Epithelial cell of proximal tubule (primary cell): Measurements from ENCODE around the gene RGL1. TPM values are rescaled to one million over a fixed set of nuclear protein-coding genes. Genes with fewer than 3 reads are reported as not detected.

Source experiments
- DNase-seq: peaks from one replicate; pipeline ENCODE4 v3.0.0-alpha.2; 2011; ENCODE audit warnings: low read depth
- H3K4me3 ChIP-seq: 2 replicates; pipeline ENCODE4 v1.5.1; 2011; ENCODE audit warnings: low read depth, mild to moderate bottlenecking, low read length
- total RNA-seq: library from RNA; depleted of rRNA; stranded (reverse); fragments of >200 nt; gene quantifications from 2 replicates; pipeline ENCODE4 v1.2.3, GENCODE V29; 2015
- TF ChIP-seq, protein P1 (sequence below): conservative IDR thresholded peaks from 2 replicates; pipeline ENCODE4 v1.5.1; 2012; ENCODE audit warnings: low read depth, mild to moderate bottlenecking, low read length

Gene RGL1
- total RNA-seq, 1 donor from 2014 or later: 1.6 TPM

DNA sequence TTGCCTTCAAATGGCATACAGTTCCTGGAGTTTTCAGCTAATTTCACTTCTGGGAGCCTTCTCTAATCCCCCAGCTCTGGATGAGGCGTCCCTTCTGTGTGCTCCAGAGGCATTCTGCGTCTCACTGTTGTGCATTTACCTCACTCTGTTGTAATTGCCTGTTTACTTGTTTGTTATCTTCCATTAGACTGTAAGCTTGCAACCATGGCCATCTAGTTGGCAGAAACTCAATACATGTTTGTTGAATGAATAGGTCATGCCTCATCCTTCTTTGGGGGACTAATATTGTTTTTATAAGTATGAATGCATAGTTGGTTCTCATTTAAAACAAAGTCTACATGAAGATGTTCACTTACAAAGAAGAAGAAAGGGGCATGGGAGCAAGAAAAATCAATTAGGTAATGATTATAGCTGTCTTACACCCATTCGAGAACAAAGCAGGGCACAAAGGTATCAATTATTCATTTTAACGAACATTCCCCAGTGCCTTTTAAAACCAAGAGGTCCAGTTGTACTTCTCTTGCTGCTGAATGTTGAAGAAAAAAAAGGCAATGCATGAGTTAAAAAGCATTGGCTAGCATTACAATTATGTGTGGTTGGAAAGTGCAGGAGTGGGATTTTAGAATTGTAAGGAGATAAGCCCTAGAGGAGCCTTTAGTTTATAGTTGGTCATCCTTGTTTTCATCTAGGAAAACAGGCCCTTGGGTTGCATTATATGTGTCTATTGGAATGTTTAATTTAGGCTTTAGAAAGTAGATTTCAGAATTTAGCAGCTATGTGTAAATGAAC, 6.0 kb downstream of the RGL1 start:
- no peak overlapping the region for H3K4me3 ChIP-seq
- no peak for DNase-seq
- TF ChIP-seq, protein P1, sequence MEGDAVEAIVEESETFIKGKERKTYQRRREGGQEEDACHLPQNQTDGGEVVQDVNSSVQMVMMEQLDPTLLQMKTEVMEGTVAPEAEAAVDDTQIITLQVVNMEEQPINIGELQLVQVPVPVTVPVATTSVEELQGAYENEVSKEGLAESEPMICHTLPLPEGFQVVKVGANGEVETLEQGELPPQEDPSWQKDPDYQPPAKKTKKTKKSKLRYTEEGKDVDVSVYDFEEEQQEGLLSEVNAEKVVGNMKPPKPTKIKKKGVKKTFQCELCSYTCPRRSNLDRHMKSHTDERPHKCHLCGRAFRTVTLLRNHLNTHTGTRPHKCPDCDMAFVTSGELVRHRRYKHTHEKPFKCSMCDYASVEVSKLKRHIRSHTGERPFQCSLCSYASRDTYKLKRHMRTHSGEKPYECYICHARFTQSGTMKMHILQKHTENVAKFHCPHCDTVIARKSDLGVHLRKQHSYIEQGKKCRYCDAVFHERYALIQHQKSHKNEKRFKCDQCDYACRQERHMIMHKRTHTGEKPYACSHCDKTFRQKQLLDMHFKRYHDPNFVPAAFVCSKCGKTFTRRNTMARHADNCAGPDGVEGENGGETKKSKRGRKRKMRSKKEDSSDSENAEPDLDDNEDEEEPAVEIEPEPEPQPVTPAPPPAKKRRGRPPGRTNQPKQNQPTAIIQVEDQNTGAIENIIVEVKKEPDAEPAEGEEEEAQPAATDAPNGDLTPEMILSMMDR: no peak

DNA sequence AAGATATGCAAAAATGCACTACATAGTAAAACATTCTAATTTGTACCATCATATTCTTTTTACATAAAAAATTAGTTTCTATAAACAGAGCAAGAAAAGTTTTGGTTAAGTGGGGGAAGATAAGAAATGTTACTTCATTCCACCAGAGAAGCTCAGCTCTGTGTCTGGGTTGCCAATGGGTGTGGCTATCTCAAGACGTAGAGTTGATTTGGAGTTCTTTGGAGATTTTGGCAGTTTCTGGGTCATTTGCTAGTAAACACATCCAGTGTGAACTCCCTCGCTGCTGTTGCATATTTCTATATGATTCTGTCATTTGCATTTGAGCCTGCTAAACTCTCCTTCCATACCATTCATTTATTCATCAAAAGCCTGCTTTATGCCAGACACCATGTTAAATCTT, 7.2 kb downstream of the RGL1 start:
- H3K4me3 ChIP-seq: no peak overlapping the region
- DNase-seq: no peak
- TF ChIP-seq, protein P1: no peak

DNA sequence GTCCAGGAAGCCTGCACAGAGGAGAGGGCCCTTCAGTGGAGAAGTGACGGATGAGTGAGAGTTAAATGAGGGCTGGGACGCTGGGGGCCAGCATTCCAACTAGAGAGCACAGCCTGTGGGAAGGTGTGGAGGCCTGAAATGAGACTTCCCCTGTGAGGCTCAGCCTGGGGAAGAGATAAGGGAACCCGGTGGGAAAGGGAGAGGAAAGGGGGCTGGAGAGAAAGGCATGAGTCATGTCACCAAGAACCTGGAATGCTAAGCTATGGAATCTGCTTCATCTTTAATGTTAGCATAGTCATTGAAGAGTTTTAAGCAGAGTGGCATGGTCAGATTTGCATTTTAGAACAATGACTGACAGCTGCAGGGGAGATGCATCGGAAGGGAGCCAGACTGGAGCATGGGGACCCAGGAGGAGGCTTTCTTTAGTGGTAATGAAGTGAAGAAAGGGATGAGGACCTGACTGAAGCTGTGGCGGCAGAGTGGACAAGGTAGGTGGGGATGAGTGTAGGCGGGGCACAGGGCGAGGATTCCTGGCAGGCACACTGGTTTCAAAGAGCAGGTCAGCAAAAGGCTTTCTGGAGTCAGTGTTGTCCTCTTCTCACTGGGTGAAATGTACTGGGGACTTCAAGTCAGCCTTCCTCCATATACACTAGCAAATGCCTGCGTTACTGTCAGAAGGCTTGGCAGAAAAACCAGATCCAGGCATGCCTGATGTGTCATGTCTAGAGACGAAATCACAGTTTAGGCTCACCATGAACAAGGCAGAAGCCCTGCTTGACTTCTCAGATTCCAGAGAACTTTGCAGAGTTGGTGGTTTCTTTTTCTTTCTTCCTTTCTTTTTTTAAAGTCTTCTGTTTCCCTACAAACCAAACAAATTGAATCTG, 8.0 kb downstream of the RGL1 start:
- TF ChIP-seq, protein P1: no peak
- no peak overlapping the region for H3K4me3 ChIP-seq
- no peak for DNase-seq

DNA sequence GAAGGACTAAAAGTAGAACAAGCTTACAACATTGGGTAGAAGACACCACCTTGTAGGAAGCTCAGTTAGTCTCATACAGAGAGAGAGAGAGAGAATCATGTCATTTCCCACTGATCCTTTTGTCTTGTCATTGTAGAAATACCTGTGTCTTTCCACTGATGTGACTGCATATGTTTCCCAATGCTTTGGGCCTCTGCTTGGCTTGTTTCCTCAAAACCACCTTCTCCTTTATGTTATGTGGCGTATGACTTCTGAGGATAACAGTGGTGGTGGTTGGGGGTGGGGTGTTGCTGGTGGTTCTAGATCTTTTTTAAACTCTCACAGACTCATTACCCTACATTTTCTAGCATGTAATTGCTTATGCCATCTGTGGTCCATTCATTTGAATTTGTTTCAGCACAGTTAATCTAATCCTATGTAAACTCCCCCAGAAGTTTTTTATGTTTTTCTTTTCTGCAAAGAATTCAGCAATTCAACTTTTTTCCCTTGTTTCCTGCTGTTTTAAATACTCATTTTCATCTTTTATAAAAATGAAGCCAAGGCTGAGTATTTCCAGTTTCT, 9.3 kb downstream of the RGL1 start:
- H3K4me3 ChIP-seq: no peak overlapping the region
- TF ChIP-seq, protein P1: no peak
- DNase-seq: no peak

DNA sequence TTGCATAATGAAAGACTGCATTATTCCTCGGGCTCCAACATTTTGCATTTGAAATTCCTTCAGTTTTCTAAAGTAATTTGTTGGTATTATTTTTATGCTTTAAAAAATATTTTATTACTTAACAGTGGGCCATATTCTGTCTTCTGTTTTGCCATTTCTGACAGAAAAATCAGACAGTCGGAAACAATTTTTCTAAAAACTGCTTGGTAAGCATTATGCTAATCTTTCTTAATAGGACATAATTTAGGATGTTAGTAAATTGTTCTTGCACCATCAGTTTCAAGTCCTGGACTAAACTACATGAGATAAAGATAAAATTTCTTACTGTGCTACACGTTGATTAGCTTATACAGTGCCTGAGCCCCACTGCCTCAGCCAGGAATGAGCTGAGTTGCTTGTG, 11.2 kb downstream of the RGL1 start:
- no peak overlapping the region for H3K4me3 ChIP-seq
- DNase-seq: no peak
- TF ChIP-seq, protein P1: no peak

DNA sequence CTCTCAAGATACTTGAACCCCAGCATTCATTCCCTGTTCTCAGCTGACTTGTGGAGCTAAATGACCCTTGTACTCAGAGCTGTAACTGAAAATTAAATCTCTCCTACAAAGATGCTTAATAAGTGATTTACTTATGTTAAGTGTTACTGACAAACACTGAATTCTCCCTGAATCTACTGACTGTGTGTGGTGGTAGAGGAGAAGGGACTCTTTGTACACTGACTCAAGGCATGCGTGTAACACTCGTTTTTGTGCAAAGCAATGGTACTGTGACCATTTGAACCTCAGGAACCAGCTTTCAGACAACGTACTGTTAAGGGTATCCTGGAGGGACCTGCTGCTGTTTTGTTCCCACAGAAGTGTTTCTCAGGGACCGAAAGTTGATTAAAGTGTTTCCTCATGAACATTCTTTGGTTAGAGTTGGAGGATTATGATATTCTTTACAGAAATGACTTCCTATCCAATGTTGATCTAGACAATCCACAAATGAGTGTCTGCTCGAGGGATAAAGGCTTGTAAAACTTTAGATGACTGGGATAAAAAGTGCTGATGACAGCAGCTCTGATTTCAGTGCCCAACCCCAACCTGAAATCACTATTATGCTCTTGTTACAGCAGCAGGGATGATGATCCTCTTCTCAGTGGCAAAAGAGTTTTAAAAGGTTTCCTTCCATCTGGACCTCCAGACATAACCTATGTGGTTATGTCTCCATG, 12.8 kb downstream of the RGL1 start:
- DNase-seq: no peak
- no peak overlapping the region for H3K4me3 ChIP-seq
- TF ChIP-seq, protein P1: no peak
